ENCODE measurements around the gene SUZ12. TPM values are rescaled to one million over a fixed set of nuclear protein-coding genes. Genes with fewer than 3 reads are reported as not detected.

Gene SUZ12
- total and polyA plus RNA-seq, 2 of the 4 experiments (the other 2 are of a cell fraction), result 12.2 to 12.3 TPM

DNA sequence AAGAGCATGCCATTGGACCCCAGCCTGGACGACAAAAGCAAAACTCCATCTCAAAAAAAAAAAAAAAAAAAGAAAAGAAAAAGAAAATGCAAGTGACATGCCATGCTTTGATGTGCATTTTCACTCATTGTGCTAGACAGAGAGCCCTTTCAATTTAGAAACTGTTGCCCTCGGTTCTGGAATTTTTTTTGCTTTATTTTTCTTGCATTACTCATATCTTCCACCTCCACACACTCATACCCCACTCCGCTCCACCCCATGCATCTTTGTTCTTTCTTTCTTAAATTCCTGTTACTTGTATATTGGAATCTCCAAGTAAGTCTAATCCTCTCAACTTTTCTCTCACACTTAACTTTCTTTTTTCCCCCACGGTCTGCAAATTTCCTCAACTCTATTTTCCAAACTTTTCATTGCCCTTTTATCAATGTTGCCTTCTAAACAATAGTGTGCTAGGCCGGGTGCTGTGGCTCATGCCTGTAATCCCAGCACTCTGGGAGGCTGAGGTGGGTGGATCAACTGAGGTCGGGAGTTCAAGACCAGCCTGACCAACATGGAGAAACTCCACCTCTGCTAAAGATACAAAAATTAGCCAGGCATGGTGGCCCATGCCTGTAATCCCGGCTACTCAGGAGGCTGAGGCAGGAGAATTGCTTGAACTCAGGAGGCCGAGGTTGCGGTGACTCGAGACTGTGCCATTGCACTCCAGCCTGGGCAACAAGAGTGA is 16.8 kb upstream of the SUZ12 start:
- dilution Hi-C loops (cut with HindIII; ENCODE audit: low sequenced_read_pairs, unreplicated experiment), result no loop called here
- peak overlapping the region; percentile 59 for H3K18ac ChIP-seq (ENCODE audit: low read depth, low read length)
- peak overlapping the region; percentile 89 for H2BK120ac ChIP-seq (ENCODE audit: low read depth, low read length)
- H3K36me3 ChIP-seq (ENCODE audit: control insufficient read depth, insufficient read depth, low read length), result no peaks in the 10 kb centered on the region
- H4K5ac ChIP-seq (ENCODE audit: low read depth, low read length), result peak overlapping the region; percentile 10; the same call in 1 of the 2 replicates
- peak overlapping the region; percentile 84 for H3K27ac ChIP-seq (ENCODE audit: insufficient read depth, low read length)
- in situ Hi-C loops (cut with MboI; ENCODE audit: low sequenced_read_pairs), result no loop called here
- peak overlapping the region; percentile 35; the same call in 1 of the 2 replicates for H3K14ac ChIP-seq (replicated peaks; ENCODE audit: low read depth, low read length)
- peak overlapping the region; percentile 63 for H2AK5ac ChIP-seq (ENCODE audit: low read depth, low read length)
- H2AFZ ChIP-seq (replicated peaks; ENCODE audit: low read length, poor library complexity), result no peak overlapping the region
- no peaks in the 10 kb centered on the region for H3K9me1 ChIP-seq (ENCODE audit: insufficient read depth, low read length)
- no peaks in the 10 kb centered on the region for H3K9me3 ChIP-seq (ENCODE audit: control insufficient read depth, insufficient read depth, low read length)
- no peak overlapping the region for H3K56ac ChIP-seq (ENCODE audit: extremely low read depth, insufficient read depth, low read length)
- ATAC-seq (ENCODE audit: low read depth), result peak; percentile 81
- no TSS peak for BruUV-seq (replicated peaks)
- no peak overlapping the region for H3K9ac ChIP-seq (ENCODE audit: low read depth, low read length)
- no peaks in the 10 kb centered on the region for H3K79me1 ChIP-seq (ENCODE audit: low read depth in 1 of 2, low read length in 2 of 2)
- 0 to 100% methylated on average over 1 to 2 of the region's 10 CpGs for WGBS, 2 experiments (ENCODE audit: extremely low coverage in 2 of 2, insufficient read length in 1 of 2)
- ChIA-PET POLR2A (ENCODE audit: unreplicated experiment) (no interaction called here), CTCF (no interaction called here)
- H2BK20ac ChIP-seq (ENCODE audit: low read depth, low read length), result peak overlapping the region; percentile 51
- H3K27me3 ChIP-seq (ENCODE audit: control insufficient read depth, insufficient read depth, low read length), result no peaks in the 10 kb centered on the region
- no peak overlapping the region for H2BK15ac ChIP-seq (ENCODE audit: low read depth, low read length)
- H3K4me1 ChIP-seq (ENCODE audit: control insufficient read depth, insufficient read depth, low read length), result peaks cover 8% of the 10 kb centered on the region
- H4K91ac ChIP-seq (ENCODE audit: insufficient read depth, low read depth, low read length), result peak overlapping the region; percentile 63; the same call in 1 of the 2 replicates
- peak overlapping the region; percentile 23 for H3K4me2 ChIP-seq (ENCODE audit: low read depth, low read length)
- no peak overlapping the region for H3K4me3 ChIP-seq (ENCODE audit: insufficient read depth, low read depth, low read length)
- H3K23ac ChIP-seq (ENCODE audit: low read depth, low read length), result no peak overlapping the region
- intact Hi-C loops (cut with micrococcal nuclease), result no loop called here
- H3K4ac ChIP-seq (ENCODE audit: low read depth, low read length), result peak overlapping the region; percentile 68
- peak overlapping the region; percentile 67 to 85; a peak in 3 of 4 replicates for H4K8ac ChIP-seq (ENCODE audit: low read depth in 2 of 2, low read length in 2 of 2)
- H2BK5ac ChIP-seq (ENCODE audit: low read depth, low read length, poor library complexity, severe bottlenecking), result peak overlapping the region; percentile 76
- TF ChIP-seq, protein P1, sequence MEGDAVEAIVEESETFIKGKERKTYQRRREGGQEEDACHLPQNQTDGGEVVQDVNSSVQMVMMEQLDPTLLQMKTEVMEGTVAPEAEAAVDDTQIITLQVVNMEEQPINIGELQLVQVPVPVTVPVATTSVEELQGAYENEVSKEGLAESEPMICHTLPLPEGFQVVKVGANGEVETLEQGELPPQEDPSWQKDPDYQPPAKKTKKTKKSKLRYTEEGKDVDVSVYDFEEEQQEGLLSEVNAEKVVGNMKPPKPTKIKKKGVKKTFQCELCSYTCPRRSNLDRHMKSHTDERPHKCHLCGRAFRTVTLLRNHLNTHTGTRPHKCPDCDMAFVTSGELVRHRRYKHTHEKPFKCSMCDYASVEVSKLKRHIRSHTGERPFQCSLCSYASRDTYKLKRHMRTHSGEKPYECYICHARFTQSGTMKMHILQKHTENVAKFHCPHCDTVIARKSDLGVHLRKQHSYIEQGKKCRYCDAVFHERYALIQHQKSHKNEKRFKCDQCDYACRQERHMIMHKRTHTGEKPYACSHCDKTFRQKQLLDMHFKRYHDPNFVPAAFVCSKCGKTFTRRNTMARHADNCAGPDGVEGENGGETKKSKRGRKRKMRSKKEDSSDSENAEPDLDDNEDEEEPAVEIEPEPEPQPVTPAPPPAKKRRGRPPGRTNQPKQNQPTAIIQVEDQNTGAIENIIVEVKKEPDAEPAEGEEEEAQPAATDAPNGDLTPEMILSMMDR (conservative IDR thresholded peaks at IDR 0.05; ENCODE audit: low read depth, low read length), result no peak
- TF ChIP-seq SMC3 (IDR thresholded peaks at IDR 0.05; ENCODE audit: low read depth, low read length) (no peak), CHD1 (IDR thresholded peaks at IDR 0.05; ENCODE audit: low read depth, low read length) (no peak), POLR2A (IDR thresholded peaks at IDR 0.05; ENCODE audit: low read depth, low read length) (no peak), NFE2L2 (IDR thresholded peaks at IDR 0.05; ENCODE audit: low read depth, low read length) (no peak), RCOR1 (IDR thresholded peaks at IDR 0.05; ENCODE audit: insufficient replicate concordance, low read length) (no peak), FOS (IDR thresholded peaks at IDR 0.05; ENCODE audit: low read depth, low read length) (0 out of 2 replicates have a peak, but pooled peaks have one; percentile 12)
- TF ChIP-seq, protein P2, sequence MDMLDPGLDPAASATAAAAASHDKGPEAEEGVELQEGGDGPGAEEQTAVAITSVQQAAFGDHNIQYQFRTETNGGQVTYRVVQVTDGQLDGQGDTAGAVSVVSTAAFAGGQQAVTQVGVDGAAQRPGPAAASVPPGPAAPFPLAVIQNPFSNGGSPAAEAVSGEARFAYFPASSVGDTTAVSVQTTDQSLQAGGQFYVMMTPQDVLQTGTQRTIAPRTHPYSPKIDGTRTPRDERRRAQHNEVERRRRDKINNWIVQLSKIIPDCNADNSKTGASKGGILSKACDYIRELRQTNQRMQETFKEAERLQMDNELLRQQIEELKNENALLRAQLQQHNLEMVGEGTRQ (IDR thresholded peaks at IDR 0.05; ENCODE audit: low read depth, low read length), result no peak
- H4K20me1 ChIP-seq (ENCODE audit: insufficient read depth, low read length), result no peaks in the 10 kb centered on the region
- peak; percentile 78 for DNase-seq
- no peak overlapping the region for H2AK9ac ChIP-seq (replicated peaks; ENCODE audit: low read depth, low read length, poor library complexity)

Measured in IMR-90 (cell line).